ENCODE results near the gene PRKCI. TPM values are rescaled to one million over a fixed set of nuclear protein-coding genes. Genes with fewer than 3 reads are reported as not detected.
A peak's percentile ranks its signal among the peaks of the same experiment; 100 is the strongest.

PRKCI gene
- total and polyA plus RNA-seq, 9 of the 15 experiments (the other 6 are each of a cell fraction or from before 2014, with no cell fraction given), result 10.5 to 43.2 (median 31.4) TPM

GRCh38 chr3:170331143-170331542, 108.9 kb downstream of the PRKCI start:
- 10% methylated on average over 4 of the region's 4 CpGs for WGBS (ENCODE audit: insufficient coverage, low coverage, missing lambda C conversion rate)
- no peak overlapping the region for H3K4me3 ChIP-seq
- no peaks in the 10 kb centered on the region for H3K27me3 ChIP-seq (ENCODE audit: control insufficient read depth in 2 of 2, insufficient read depth in 2 of 2, low read length in 2 of 2)
- POLR2A ChIA-PET, result no interaction called here
- in situ Hi-C loops (cut with MboI) (no loop called here), intact Hi-C loops (cut with micrococcal nuclease) (no loop called here)
- no peaks in the 10 kb centered on the region for H4K20me1 ChIP-seq (replicated peaks; ENCODE audit: control insufficient read depth, insufficient read depth, low read length)
- no peak for FAIRE-seq
- no peaks in the 10 kb centered on the region for H3K79me2 ChIP-seq (ENCODE audit: control insufficient read depth, insufficient read depth, low read length)
- no peaks in the 10 kb centered on the region for H3K9me1 ChIP-seq (ENCODE audit: control insufficient read depth, insufficient read depth, low read length)
- no TSS peak for BruUV-seq (replicated peaks)
- H3K4me1 ChIP-seq (replicated peaks in 1 of 2; ENCODE audit: control insufficient read depth in 2 of 2, insufficient read depth in 2 of 2, low read length in 2 of 2), result peaks cover 10% of the 10 kb centered on the region in 2 experiments; a peak in 3 of 5 replicates
- peak overlapping the region in 1 of 2 experiments; percentile 45; a peak in 1 of 4 replicates for H3K9ac ChIP-seq (ENCODE audit: insufficient read depth in 1 of 2, low read depth in 2 of 2, low read length in 2 of 2)
- ATAC-seq, result peak; percentile 76
- peak in 1 of 4 experiments; percentile 36 for DNase-seq (ENCODE audit: extremely low read depth in 1 of 4, low spot score in 3 of 4)
- CTCF ChIA-PET (ENCODE audit: low intra/inter-chr PET ratio), result no interaction called here
- H3K36me3 ChIP-seq (ENCODE audit: control insufficient read depth, insufficient read depth, low read length), result no peaks in the 10 kb centered on the region
- peak overlapping the region; percentile 52 for H2AFZ ChIP-seq (ENCODE audit: low read depth, low read length)
- 0 out of 2 replicates have a peak overlapping the region, but pooled peaks have one; percentile 37 for H3K4me2 ChIP-seq (ENCODE audit: insufficient read depth, low read length)
- peaks cover 9% of the 10 kb centered on the region for H3K9me3 ChIP-seq (replicated peaks; ENCODE audit: control insufficient read depth, insufficient read depth, low read depth, low read length)
- peak overlapping the region; percentile 33; the same call in 1 of the 3 replicates for H3K27ac ChIP-seq (ENCODE audit: extremely low read depth, low read depth, low read length)
- TF ChIP-seq ZHX1 (conservative IDR thresholded peaks at IDR 0.05; ENCODE audit: low read length), result no peak
- no peak for TF ChIP-seq PBX2 (CRISPR knock-in tag; IDR thresholded peaks at IDR 0.05; ENCODE audit: low read depth)
- TF ChIP-seq PBX2 (tag; conservative IDR thresholded peaks at IDR 0.05; ENCODE audit: low read depth), result no peak
- TF ChIP-seq SPI1 (IDR thresholded peaks at IDR 0.05; ENCODE audit: borderline replicate concordance, low read depth, low read length), result peak; percentile 30; the same call in 1 of the 2 replicates
- no peak for TF ChIP-seq LARP7 (IDR thresholded peaks at IDR 0.05)
- TF ChIP-seq ZNF668 (CRISPR knock-in tag; IDR thresholded peaks at IDR 0.05), result no peak
- TF ChIP-seq BMI1 (IDR thresholded peaks at IDR 0.05; ENCODE audit: low read length), result no peak
- no peak for TF ChIP-seq ATF3 (IDR thresholded peaks at IDR 0.05)
- TF ChIP-seq ATF3 (CRISPR knock-in tag; conservative IDR thresholded peaks at IDR 0.05), result no peak
- TF ChIP-seq E2F8 (IDR thresholded peaks at IDR 0.05; ENCODE audit: low read depth, partially characterized antibody), result no peak
- no peak for TF ChIP-seq THAP12 (CRISPR knock-in tag; IDR thresholded peaks at IDR 0.05)

All from K562 (cell line).